ENCODE data around the gene SPOCK1.

GRCh38 chr5:137022725-137023124 is 476.4 kb downstream of the SPOCK1 start:
- no peak for TF ChIP-seq CTCF (conservative IDR thresholded peaks at IDR 0.05 in 1 of 2, IDR thresholded peaks at IDR 0.05 in 1 of 2; ENCODE audit: extremely low read depth in 1 of 2, insufficient read depth in 1 of 2, low read depth in 1 of 2, low read length in 2 of 2)
- TF ChIP-seq EZH2 (IDR thresholded peaks at IDR 0.05; ENCODE audit: borderline replicate concordance, low read length), result no peak
